Retinal pigment epithelial cell (primary cell): ENCODE data around the gene GUCA1C.
A peak's percentile ranks its signal among the peaks of the same experiment; 100 is the strongest.

Experiments used
- DNase-seq: peaks from one replicate; pipeline ENCODE4 v3.0.0-alpha.2; 2010; ENCODE audit warnings: low read depth
- H3K4me3 ChIP-seq: 2 replicates; pipeline ENCODE4 v1.5.1; 2011; ENCODE audit warnings: mild to moderate bottlenecking, low read length, control low read depth, moderate library complexity
- CTCF ChIP-seq: conservative IDR thresholded peaks from 2 replicates; pipeline ENCODE4 v1.5.1; 2011; ENCODE audit warnings: low read depth, low read length, control low read depth, inconsistent platforms

Gene GUCA1C

GRCh38 chr3:108970561-108970960 lies 16.9 kb upstream of the GUCA1C start:
- DNase-seq = no peak
- no peak overlapping the region for H3K4me3 ChIP-seq
- no peak for TF ChIP-seq CTCF

GRCh38 chr3:108966773-108967172 lies 13.1 kb upstream of the GUCA1C start:
- DNase-seq = no peak
- no peak for TF ChIP-seq CTCF
- no peak overlapping the region for H3K4me3 ChIP-seq

- no peak for TF ChIP-seq CTCF
- no peak for DNase-seq
- no peak overlapping the region for H3K4me3 ChIP-seq
These were observed 5.3 kb upstream of the GUCA1C start for GRCh38 chr3:108959017-108959416.

- DNase-seq = peak; percentile 56
- no peak overlapping the region for H3K4me3 ChIP-seq
- no peak for TF ChIP-seq CTCF
These were observed 469 bp downstream of the GUCA1C start for GRCh38 chr3:108953210-108953609.

- DNase-seq = no peak
- no peak overlapping the region for H3K4me3 ChIP-seq
- TF ChIP-seq CTCF = no peak
These were observed 1.7 kb downstream of the GUCA1C start for GRCh38 chr3:108951820-108952501.

- no peak for DNase-seq
- TF ChIP-seq CTCF = no peak
These were observed 5.8 kb downstream of the GUCA1C start for GRCh38 chr3:108947855-108948254.

More at GRCh38 chr3:108947855-108948254, 5.8 kb downstream of the GUCA1C start:
- no peak overlapping the region for H3K4me3 ChIP-seq
